Nephron progenitor cell (in vitro differentiated cells): Measurements from ENCODE around the gene GINS1.

Experiments
- DNase-seq: peaks from one replicate; pipeline ENCODE4 v3.0.0; 2021
- H3K27ac Mint-ChIP-seq: 2 replicates; pipeline ENCODE4 v1.8.0; 2021; ENCODE audit warnings: mild to moderate bottlenecking, moderate library complexity, mixed read lengths
- H3K27me3 Mint-ChIP-seq: 2 replicates; pipeline ENCODE4 v1.8.0; 2021; ENCODE audit warnings: mild to moderate bottlenecking, low read depth, mixed read lengths; ENCODE audit not compliant: poor library complexity
- H3K36me3 Mint-ChIP-seq: 2 replicates; pipeline ENCODE4 v1.8.0; 2021; ENCODE audit warnings: low read depth, mixed read lengths
- H3K4me1 Mint-ChIP-seq: 2 replicates; pipeline ENCODE4 v1.8.0; 2021; ENCODE audit warnings: mixed read lengths
- H3K4me3 Mint-ChIP-seq: 2 replicates; pipeline ENCODE4 v1.8.0; 2021; ENCODE audit warnings: mild to moderate bottlenecking, moderate library complexity, mixed read lengths
- H3K9me3 Mint-ChIP-seq: 2 replicates; pipeline ENCODE4 v1.8.0; 2021; ENCODE audit warnings: mild to moderate bottlenecking, moderate library complexity, mixed read lengths
- TF ChIP-seq, protein P1 (sequence below): fragments of 200-600 bp; sonication (generic); IDR thresholded peaks from 2 replicates; pipeline ENCODE4 v1.5.0; 2021; ENCODE audit warnings: antibody characterized with exemption

The GINS1 gene

DNA sequence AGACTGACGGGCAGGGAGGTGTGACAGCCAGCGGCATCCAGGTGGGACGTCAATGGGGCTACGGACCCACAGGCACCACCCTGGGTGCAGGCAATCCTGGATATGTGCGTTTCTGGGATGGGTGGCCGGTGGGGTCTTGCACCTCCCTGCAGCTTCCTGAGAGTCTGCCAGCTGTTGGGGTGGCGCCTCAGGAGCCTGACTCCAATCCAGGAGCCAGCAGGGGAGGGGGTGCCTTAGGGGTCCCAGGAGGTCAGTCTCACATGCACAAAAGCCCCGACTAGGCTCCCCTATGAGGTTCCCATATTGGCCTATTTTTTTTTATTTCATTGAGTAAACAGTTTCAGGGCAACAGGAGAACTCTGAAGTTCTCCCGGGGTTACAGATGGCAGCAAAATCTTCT lies 73.3 kb downstream of the GINS1 start:
- TF ChIP-seq, protein P1, sequence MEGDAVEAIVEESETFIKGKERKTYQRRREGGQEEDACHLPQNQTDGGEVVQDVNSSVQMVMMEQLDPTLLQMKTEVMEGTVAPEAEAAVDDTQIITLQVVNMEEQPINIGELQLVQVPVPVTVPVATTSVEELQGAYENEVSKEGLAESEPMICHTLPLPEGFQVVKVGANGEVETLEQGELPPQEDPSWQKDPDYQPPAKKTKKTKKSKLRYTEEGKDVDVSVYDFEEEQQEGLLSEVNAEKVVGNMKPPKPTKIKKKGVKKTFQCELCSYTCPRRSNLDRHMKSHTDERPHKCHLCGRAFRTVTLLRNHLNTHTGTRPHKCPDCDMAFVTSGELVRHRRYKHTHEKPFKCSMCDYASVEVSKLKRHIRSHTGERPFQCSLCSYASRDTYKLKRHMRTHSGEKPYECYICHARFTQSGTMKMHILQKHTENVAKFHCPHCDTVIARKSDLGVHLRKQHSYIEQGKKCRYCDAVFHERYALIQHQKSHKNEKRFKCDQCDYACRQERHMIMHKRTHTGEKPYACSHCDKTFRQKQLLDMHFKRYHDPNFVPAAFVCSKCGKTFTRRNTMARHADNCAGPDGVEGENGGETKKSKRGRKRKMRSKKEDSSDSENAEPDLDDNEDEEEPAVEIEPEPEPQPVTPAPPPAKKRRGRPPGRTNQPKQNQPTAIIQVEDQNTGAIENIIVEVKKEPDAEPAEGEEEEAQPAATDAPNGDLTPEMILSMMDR, result no peak
- Mint-ChIP-seq H3K4me1 (peaks cover 15% of the 10 kb centered on the region), H3K9me3 (no peaks in the 10 kb centered on the region), H3K4me3 (no peak overlapping the region), H3K36me3 (peaks cover 55% of the 10 kb centered on the region), H3K27me3 (peaks cover 2% of the 10 kb centered on the region), H3K27ac (no peak overlapping the region)
- DNase-seq, result no peak

DNA sequence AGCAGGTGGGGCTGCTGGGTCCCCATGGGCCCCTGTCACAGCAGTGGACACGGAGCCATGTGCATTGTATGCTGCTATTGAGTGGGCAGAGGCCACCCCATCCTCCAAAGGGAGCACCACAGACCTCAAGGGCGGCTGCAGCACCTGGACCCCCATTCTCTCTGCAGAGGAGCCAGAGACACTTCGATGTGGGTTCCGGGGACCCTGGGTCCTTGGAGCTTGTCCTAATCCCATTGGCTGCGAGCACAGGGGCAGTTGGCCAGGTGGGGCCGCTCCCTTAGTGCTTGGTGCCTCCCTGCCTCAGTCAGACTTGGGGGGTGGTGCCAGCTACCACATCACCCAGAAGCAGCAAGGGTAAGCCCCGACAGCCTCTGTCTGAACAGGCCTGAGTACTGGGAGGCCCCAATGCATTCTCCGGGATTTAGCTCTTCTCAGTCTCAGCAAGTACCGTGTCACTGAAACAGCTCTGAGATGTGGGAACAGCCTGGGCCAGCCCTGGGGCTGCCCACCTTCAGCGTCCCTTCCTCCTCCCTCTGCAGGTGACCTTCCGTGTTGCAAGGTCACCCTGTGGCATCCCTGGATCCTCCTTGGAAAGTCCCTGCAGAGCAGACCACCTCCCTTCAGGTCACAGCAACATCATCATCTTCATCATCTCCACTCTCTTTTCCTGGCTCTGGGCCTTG lies 73.9 kb downstream of the GINS1 start:
- peak; percentile 20 for DNase-seq
- Mint-ChIP-seq H3K27me3 (peaks cover 2% of the 10 kb centered on the region), H3K9me3 (no peaks in the 10 kb centered on the region), H3K4me3 (no peak overlapping the region), H3K27ac (no peak overlapping the region), H3K36me3 (peaks cover 53% of the 10 kb centered on the region), H3K4me1 (peaks cover 18% of the 10 kb centered on the region)
- TF ChIP-seq, protein P1, result no peak

DNA sequence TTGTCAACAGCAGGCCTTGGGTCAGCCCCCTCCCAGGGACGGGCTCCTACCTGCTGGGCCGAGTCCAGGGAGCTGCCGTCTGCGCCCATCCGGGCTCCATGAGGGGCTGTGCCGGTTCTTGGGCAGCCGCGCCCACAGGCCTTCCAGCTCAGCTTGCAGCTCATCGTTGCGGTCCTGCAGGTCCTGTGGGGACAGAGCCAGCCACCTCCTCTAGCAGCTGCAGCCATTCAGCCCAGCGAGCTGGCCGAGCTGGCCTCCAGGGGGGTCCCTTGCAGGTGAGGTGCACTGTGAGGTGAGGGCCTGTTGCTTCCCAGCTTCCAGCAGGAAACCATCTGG lies 74.4 kb downstream of the GINS1 start:
- H3K36me3 Mint-ChIP-seq, result peaks cover 55% of the 10 kb centered on the region
- H3K4me1 Mint-ChIP-seq, result peaks cover 21% of the 10 kb centered on the region
- H3K27ac Mint-ChIP-seq, result no peak overlapping the region
- H3K4me3 Mint-ChIP-seq, result no peak overlapping the region
- no peaks in the 10 kb centered on the region for H3K9me3 Mint-ChIP-seq
- no peak for DNase-seq
- peaks cover 2% of the 10 kb centered on the region for H3K27me3 Mint-ChIP-seq
- TF ChIP-seq, protein P1, result no peak

DNA sequence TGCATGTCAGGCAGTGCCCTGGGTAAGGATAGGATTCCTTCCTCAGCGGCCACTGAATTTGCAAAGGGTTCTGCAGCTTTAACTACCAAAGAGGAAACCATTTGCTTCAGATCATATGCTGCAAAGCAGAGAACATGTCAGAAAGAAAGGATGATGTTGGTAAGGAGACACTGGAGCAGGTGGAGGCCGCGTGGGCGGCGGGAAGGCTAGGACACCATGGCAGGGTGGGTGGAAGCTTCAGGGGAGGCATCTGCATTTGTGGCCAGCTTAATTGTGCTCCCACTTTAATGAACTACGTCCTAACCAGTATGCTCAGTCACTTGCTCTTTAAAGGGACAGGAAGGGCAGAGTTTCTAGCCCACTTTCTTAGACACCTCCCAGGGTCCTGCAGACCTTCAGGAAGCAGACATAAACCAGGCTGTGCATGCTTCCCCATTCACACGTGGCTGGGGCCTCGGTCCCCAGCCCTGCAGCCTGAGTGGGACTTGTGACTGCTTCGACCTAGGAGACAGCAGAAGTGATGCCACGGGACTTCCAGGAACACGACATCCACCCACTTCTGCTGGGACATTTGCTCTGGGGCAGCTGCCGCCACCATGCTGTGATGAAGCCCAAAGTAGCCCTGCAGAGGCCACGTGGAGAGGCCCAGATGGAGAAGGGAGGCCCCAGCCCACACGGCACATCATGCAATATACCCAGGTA lies 76.1 kb downstream of the GINS1 start:
- H3K36me3 Mint-ChIP-seq, result peaks cover 50% of the 10 kb centered on the region

DNA sequence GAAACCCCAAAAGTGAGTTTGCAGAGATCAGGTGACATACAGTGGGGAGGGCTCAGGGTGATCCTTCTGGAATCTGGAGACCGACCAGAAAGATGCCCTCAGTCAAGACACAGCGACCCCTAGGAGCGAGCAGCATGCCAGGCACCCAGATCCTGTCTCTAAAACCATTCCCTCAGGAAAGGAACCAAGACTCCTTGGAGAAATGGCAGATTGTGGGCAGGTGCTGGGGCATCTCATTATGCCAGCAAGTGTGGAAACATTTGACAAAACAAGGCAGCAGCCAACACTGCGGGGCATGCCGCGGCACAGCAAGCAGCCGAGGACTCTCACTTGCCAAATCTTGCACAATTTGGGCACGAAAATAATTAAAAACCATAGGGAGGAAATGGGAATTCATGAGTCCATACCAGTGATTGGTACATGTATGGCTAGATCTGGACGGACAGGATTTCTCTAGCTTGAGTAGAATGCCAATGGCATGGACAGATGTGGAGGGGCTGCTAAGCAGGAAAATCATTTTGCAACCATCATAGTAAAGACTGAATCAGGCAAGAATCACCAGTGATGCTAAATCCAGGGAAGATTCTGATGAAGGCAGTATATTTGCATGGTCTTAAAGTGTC lies 76.9 kb downstream of the GINS1 start:
- Mint-ChIP-seq H3K9me3 (no peaks in the 10 kb centered on the region), H3K36me3 (peaks cover 49% of the 10 kb centered on the region), H3K27ac (no peak overlapping the region), H3K4me3 (no peak overlapping the region), H3K4me1 (peaks cover 21% of the 10 kb centered on the region), H3K27me3 (peaks cover 2% of the 10 kb centered on the region)
- DNase-seq, result no peak
- TF ChIP-seq, protein P1, result no peak

More for the DNA sequence above, 76.1 kb downstream of the GINS1 start:
- H3K9me3 Mint-ChIP-seq, result no peaks in the 10 kb centered on the region
- TF ChIP-seq, protein P1, result no peak
- H3K4me1 Mint-ChIP-seq, result peaks cover 21% of the 10 kb centered on the region
- peaks cover 2% of the 10 kb centered on the region for H3K27me3 Mint-ChIP-seq
- DNase-seq, result no peak
- no peak overlapping the region for H3K27ac Mint-ChIP-seq
- no peak overlapping the region for H3K4me3 Mint-ChIP-seq
